ENCODE data around the gene PRDM16.

PRDM16 gene

DNA sequence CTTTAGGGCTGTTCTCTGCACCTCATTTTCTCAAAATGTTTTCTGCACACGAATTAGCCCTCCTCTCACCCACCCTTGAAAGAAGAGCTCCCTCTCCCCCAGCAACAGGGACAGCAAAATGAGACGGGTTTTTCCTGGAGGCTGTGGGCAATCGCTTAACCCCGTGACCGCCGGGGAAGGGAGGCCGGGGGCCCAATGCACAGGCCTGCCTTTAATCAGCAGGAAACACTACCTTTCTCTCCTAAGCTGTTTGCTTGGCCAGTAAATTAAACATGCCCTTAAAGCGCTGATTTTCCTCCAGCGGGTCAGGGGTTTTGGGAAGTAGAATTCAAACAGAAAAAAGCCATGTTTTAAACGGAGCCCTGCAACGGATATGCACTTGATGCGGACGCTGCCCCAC, 114.4 kb downstream of the PRDM16 start:
- no peak for DNase-seq (ENCODE audit: low read depth)

DNA sequence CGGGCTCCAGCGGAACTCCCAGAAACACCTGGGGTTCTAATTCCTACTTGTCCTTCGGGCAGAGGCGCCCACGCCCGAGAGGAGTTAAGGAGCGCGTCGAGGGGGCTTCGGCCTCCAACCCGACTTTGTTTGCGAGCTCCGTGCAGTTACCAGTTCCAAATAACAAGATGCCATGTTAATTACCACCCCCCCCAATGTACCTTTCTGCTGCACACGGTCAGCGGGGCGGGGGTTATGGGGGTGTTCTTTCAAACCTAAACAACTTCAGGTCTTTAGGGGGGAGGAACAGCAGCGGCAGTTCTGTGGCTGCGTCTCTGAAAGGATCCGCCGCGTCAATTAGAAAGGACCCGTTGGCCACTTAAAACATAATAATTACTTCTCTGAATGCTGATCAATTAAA, 114.8 kb downstream of the PRDM16 start:
- no peak for DNase-seq (ENCODE audit: low read depth)

DNA sequence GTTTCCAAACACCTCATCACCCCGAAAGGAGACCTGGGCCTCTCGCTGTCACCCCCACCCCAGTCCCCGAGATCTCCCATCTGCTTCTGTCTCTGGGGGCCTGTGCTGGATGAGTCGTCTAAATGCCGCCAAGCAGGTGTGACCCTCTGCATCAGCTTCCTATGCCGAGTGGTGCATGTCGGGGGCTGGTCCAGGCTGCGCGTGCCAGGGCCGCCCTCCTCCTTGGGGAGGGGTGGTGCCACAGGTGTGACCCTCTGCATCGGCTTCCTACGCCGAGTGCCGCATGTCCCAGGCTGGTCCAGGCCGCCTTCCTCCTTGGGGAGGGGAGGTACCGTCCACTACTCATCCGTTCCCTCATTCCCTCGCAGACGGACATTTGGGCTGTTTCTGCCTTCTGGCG, 115.7 kb downstream of the PRDM16 start:
- no peak for DNase-seq (ENCODE audit: low read depth)

DNA sequence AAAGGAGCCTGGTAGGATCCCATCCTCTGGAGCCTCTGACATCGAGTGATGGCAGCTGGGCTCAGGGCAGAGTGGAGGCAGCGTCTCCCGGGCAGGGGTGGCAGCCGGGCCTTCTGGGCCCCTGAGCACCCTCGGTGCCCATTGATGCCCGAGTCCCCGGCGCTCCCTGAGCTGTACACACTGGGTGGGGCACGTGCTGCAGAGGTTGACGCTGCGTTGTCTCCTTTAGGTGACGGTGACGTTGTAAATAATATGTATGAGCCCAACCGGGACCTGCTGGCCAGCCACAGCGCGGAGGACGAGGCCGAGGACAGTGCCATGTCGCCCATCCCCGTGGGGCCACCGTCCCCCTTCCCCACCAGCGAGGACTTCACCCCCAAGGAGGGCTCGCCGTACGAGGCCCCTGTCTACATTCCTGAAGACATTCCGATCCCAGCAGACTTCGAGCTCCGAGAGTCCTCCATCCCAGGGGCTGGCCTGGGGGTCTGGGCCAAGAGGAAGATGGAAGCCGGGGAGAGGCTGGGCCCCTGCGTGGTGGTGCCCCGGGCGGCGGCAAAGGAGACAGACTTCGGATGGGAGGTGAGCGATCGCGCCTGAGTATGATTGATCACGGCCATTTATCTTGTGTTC, 117.0 kb downstream of the PRDM16 start:
- DNase-seq (ENCODE audit: low read depth), result no peak

DNA sequence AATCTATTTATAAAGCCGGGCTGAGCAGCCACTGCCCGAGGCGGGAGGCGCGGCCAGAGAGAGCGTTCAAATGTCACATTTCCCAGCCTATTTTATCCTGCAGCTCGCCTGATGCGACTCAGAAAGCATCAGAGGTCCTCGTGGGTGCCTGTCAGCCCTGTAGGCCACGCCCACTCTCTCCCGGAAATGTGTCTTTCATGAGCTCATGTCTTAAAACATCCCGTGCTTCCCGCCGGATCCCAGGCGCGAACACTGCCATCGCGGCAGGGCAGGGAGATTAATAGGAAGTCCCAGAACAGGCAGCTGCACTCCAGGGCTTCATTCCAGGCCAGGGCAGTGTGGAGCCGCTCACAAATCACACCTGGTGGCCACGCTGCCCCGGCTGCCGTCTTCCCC, 117.5 kb downstream of the PRDM16 start:
- no peak for DNase-seq (ENCODE audit: low read depth)

DNA sequence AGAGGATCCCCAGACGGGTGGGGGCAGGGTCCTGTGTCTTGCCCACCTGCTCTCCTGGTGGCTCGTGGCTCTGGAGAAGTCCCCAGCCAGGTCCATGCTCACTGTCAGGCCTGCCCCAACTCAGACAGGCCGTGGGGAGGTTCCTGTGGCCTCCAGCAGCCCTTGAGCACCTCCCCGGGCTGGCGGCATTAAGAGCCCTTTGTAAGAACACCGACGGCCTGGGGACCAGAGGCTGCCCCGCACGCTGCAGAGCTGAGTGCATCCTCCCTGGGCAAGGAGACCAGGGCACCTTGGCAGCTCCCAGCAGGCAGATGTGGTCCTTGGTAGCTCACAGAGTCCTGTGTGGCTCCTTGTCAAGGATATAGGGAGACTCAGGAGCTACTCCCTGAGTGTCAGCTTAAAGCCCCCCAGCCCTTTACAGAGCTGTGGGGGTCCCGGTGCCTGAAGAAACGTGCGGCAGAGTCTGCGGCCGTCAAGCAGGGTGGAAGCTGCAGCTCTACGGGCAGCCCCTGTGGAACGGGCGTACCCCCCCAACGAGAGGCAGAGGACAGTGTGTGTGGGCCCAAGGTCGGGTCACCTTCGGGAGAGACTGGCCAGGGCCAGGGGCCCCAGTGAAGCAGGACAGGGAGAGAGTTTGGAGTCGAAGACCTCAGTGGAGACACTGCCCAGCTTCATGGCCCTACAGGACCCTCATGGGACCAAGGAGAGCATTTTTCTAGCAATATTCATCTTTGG, 118.6 kb downstream of the PRDM16 start:
- no peak for DNase-seq (ENCODE audit: low read depth)

DNA sequence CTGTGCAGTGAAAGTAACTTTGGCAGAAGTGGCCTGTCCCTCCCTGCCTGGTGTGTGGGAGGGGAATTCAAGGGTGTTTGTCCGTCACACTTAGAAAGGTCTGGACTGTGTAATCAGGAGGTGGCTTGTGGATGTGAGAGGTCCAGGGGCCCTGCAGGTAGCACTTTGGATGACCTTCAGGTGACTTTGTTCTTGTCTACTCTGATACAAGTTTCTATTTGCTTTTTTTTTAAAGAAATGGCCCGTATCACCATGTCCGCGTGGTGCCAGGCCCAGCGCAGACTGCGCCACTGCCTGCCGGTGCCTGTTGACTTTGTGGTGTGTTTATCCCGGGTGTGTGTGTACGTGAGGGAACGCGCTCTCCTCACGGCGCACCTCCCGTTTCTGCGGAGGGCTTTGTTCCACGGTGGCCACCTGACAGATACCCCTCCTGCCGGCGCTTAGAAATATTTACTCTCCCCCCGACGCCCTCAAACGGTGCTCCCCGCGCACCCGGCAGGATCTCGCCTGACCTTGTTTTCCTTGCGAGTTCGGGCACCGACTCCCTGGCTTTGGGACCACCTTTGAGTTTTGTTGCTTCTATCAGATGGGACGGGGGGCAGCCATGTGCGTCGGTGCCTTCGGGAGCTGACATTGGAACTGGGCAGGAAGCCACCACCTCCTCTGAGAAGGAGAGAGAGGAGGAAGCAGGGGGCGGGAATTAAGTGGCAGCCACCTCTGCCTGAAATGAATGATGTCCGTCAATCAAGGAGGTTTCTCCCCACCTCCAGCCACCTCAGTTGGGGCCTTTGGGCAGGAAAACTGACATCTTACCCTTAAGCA, 119.4 kb downstream of the PRDM16 start:
- no peak for DNase-seq (ENCODE audit: low read depth)

DNA sequence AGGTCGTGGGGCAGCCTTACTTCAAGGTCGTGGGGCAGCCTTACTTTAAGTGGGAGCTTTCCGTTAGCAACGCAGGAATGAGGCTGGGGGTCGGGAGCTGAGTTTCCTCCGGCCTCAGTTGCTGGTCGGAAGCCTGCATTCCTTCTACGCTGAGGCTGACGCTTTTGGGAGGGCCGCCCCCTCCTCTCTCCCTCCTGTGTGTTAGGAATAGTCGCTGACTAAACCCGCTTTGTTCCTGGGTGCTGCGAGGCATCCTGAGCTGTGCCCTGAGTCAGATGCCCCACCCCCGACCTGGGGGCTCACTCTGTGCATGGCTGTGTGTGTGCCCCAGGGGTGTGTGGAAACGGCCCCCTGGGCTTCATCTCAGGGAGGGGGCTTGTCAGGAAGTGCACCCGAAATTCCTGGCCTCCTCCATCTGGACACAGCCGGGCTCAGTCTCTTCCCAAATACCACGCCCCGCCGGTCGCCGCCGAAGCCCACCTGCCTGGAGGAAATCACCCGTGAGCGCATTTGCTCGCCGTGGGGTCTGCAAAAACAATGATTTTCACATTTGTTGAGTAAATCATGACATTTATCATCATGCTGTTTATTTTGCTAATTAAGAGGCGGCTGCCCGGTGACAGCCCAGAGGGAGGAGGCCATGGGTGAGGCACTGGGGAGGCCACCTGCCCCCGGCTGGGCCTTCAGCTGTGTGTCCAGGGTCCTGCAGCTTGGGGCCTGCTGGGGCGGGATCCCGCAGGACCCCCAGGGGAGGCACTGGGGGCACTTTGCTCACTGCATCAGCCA, 121.4 kb downstream of the PRDM16 start:
- no peak for DNase-seq (ENCODE audit: low read depth)

DNA sequence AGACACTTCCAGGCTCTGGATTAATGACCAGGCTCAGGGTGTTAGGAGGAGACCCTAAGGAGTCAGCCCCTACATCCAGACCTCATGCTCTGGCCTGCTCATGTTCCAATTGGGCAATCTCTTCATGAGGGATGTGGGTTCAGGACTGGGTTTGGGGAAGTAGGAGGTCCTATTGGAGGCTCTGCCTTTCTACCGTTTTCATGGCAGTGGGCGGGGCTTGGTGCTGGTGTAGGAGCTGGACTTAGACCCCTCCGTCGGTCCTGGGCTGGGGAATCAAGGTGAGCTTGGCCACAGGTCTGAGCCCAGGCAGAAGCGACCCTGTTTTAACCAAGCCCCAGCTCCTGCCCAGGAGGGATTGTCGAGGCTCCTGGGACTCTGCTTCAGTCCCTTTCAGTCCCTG, 123.4 kb downstream of the PRDM16 start:
- no peak for DNase-seq (ENCODE audit: low read depth)

DNA sequence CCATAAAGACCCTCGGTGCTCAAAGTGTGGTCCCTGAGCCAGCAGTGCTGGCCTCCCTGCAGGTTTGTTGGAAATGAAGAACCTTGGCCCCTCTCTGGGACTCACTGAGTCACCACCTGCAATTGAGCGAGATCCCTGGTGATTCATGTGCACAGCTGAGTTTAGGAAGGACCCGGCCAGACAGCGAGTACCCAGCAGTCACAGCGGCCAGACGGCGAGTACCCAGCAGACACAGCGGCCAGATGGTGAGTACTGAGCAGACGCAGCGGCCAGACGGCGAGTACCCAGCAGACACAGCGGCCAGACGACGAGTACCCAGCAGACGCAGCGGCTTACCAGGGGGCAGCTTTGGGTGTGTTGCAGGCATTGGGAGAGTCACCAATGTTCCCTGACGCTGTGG, 123.8 kb downstream of the PRDM16 start:
- DNase-seq (ENCODE audit: low read depth), result no peak

DNA sequence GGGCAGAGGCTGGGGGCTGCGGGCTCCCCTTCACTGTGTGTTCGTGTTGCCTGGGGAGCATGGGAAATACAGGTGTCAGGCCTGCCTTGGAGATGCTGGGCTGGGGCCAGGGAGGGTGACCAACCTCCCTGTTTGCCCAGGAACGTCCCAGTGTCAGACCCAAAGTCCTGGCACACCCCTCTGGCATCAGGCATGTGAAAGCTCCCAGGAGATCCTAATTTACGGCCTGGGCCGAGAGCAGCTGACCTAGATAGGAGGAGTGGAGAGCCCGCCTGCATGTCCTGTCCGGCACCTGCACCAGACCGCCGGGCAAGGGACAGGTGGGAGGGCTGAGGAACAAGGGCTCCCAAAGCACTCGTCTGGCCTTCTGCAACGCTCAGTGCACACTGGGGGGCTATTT, 124.8 kb downstream of the PRDM16 start:
- DNase-seq (ENCODE audit: low read depth), result no peak

DNA sequence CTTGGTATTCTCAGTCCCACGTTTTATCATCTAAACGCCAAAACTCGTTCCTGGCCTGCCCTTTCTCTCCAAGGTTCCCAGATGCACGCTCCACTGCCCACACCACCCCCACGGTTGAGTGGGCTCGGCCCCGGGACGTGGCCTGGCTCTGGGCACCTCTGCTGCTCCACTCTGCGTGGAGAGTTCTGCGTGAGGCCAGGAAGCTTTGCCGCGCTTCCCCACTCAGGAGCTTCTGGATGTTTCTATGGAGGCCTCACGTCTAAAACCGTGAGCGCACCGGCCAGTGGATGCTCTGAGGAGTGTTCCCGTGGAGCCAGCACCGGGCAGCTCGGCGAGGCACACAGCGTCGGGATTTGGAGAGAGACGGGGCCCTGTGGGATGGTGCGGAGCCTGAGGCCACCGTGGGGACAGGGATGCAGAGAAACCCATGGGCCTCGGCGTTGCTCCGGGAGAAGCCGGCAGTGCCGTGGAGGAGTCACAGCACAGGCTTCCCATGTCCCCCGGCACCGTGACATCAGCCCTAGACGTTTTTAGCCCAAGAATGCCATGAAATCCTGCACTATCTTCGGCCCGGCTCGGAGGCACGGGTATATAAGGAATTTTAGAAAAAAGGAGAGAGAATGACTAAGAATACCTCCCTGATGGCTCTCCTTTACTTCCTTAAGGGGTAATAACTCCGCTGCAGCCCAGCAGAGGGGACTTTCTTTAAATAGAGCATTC, 125.9 kb downstream of the PRDM16 start:
- no peak for DNase-seq (ENCODE audit: low read depth)

DNA sequence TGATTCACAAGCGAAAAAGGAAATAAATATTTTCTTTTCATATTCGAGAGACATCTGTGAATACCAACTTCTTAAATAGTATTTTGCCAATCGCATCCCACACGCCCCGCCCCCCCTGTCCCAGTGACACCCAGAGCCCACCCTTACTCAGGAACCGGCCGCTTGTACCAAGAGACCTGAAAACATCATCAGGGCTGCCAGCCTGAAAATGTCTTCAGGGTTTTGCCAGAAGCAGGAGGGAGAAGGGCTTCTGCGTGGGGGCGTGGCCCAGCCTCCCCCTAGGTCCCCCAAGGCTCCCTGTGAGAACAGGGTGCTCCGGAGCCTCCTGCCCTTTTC, 126.4 kb downstream of the PRDM16 start:
- DNase-seq (ENCODE audit: low read depth), result no peak

DNA sequence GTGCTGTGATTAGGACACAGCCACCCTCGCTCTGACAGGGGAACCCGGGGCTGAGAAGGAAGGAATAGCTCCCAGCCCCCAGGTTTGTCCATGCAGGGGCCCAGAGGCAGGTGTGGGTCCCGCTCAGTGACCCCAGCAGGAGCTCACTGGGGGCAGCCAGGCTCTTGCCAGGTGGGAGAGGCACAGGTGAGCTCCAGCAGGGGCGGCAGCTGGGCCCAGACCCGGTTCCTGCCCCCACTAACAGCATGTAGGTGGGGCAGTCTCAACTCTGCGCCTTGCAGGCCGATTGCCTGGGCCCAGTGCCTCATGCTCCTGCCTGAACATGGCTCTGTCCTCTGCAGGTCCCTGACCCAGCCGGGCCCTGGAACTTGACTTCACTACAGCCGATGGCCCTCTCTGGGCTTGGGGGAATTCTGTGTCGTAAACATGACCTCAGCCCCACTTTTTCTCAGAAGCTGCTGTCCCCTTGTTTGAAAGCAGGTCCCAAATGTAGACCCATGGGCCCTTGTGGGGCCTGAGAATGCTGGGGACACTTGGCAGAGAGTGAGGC, 127.0 kb downstream of the PRDM16 start:
- no peak for DNase-seq (ENCODE audit: low read depth)

DNA sequence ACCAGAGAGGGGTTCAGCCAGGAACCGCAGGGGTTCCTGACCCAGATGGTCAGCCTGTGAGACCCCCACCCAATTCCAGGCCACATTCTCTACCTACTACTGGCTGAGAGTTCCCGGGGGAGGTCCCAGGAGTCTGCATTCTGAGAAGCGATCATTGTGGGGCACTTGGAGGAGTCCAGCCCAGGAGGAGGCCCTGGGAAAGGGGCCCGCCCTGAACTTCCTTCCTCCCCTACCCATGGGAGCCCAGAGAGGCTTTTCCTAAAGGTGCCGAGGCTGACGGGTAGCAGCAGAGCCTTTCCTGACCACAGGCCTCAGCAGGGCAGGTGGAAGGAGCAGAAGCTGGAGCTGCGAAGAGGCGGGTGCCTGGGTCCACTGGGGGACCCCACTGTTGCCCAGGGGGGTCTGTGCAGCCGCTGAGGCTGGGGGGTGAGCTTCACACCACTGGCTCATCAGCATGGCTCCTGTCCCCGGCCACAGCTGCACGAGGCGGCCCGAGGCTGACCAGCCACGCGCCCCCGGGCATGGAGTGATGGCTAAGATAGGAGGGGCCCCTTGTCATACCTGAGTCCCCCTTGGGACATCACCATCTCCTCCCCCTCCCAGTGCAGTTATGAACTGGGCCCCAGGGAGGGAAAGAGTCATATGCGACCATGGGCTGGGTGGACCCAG, 127.7 kb downstream of the PRDM16 start:
- no peak for DNase-seq (ENCODE audit: low read depth)

DNA sequence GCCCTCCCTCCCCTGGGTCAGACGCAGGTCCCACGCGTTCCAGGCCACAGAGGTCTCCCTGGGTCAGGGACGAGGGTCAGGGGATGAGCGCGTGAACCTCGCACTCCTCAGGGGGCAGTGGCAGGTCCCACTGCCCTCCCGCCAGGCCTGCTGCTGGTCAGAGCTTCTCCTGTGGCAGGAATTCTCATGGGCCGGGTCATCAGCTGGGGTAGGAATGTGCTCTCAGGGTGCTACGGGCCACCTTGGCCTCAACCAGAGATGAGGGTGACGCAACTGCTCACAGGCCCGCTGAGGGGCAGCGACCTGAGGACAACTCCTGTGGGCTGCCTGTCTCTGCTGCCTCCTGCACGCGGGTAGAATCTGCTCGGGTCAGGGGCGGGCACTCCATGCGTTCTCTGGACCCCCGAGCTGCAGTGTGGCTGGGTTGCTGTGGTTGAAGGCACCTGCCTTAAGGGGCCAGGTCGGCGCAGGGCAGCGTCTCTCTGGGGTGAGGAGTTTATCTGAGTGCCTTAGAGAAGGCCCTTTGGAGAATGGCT, 128.8 kb downstream of the PRDM16 start:
- no peak for DNase-seq (ENCODE audit: low read depth)

DNA sequence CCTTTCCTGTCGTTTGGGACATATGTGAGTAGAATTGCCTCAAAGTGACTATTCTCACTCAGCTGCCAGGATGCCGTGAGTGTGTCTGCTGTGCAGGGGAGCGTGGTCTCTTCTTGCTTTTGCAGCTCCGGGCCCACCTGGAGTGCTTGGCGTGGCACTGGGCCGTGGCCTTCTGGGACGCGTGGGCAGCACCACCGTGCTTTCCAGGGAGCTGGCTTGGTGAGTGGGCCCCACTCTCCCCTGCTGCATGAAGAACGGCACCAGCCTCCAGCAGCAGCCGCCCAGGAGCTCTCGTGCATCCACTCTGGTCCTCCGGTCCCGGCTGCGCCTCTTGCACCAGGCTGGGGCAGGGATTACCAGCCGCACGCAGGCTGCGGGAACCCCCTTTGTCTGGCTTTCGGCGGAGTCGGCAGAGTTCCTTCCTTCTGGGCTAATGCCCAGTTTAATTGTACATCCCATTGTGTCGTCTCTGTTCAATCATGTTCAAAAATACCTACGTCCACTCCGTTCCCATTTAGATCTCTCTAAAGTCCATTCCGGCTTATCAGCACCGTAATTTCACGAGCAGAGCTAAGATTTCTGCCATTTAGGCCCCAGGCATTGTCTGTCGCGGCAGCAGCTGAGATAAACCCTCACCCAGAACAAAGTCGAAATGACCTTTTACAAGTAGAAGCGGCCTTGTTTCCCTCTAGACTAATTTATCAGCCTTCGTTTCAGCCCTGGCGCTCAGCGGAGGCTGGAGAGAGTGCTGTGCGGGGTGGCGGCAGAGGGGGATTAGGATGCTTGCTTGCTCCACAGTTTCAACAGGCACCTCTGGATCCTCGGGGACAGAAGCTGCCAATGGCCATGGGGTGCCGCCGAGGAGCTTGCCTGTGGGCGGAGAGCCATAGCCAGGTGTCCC, 129.6 kb downstream of the PRDM16 start:
- DNase-seq (ENCODE audit: low read depth), result no peak

DNA sequence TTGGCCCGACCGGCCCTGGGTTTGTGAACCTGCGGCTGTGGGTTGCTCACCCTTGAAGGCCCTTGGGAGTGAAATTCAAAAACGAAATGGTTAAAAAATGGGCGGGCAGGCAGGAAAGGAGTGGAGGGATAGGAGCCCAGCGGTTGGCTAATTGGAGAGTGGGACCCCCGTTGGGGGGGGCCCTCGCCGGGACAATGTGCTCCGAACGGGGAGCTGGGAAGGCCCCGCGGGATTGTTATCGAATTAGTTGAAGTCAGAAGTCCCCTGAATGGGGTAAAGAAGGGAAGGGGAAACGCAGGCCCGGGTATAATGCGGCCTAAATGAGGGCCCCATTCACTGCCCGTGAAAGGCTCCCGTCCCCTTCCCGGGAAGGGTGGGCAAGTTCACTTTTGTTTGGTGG, 135.7 kb downstream of the PRDM16 start:
- no peak for DNase-seq (ENCODE audit: low read depth)

DNA sequence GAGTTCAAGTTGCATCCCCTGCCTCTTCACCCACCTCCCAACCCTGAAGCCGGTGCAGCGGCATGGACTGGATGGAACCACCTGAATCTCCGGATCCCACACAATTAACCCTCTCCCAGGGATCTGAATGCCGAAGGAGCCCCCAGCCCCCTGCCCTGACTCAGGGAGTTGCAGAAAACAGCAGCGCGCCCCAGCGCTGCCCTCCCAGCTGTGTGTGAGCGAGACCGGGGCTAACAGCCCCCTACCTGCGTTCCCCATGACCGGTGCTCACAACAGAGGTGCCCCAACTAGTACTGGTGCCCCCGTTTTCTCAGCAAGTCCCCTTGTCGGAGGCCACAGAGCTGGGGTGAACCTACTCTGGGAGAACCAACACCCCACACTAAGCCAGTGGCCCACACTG, 136.8 kb downstream of the PRDM16 start:
- no peak for DNase-seq (ENCODE audit: low read depth)

DNA sequence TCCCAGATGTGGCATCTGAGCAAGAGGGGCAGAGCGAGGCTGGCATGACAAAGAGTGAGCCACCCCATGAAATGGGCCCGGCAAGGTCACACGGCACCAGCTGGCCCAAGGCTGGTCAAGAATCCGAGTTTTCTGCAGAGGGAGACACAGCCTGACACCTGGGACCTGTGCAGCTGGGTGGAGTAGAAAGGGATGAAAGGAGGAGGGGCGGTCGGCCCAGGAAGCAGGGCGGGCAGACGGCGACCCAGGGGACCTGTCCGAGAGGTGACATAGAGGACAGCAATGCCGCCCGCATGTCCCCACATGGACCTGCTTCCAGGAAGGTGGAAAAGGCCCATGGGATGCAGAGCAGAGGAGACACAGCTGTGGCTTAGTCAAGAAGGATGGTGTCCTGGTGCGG, 137.7 kb downstream of the PRDM16 start:
- no peak for DNase-seq (ENCODE audit: low read depth)
